Putamen (tissue), 1 donor: ENCODE data around the gene ARL8B.
"Not testable (repeated sequence)": the region's sequence is repeated elsewhere in the genome, so short reads cannot be mapped to it uniquely, and the experiment has no call there.

Experiments used
- DNase-seq: peaks from one replicate; pipeline ENCODE4 v3.0.0-alpha.2; 2016; ENCODE audit warnings: low spot score

ARL8B gene

DNA sequence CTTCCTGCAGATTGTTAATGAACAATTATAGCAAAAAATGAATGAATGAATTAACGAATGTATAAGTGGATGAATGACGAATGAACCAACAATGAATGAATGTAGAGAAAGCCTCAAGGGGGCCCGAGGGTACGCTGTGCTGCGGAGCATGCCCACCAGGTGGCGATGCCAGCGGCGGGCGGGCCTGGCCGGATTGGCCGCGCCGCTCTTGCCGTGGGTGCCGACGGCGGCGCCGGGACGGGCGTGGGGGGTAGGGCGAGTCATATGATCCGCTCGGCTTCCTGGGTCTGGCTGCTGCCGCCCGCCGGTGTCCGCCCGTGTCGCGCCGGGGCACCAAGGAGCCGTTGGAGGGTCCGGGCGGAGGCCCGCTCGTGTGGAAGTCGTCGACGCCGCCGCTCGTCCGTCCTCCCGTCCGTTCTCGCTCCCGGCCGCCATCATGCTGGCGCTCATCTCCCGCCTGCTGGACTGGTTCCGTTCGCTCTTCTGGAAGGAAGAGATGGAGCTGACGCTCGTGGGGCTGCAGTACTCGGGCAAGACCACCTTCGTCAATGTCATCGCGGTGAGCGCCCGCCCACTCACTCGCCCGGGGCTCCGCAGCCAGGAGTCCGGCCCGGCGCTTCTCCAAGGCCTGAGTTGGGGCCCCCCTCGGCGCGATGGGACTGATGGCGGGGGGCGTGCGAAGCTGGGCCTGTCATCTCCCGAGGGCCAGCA lies at the start of gene ARL8B:
Gene ARL8B (plus strand): TSS at position 263 of the 711 bp plus-strand sequence. CDS start 174 bp downstream, at position 437.
- peak; percentile 86 for DNase-seq

- no peak for DNase-seq
Measured at GRCh38 chr3:5073374-5074085, 48.6 kb upstream of the ARL8B start.

DNA sequence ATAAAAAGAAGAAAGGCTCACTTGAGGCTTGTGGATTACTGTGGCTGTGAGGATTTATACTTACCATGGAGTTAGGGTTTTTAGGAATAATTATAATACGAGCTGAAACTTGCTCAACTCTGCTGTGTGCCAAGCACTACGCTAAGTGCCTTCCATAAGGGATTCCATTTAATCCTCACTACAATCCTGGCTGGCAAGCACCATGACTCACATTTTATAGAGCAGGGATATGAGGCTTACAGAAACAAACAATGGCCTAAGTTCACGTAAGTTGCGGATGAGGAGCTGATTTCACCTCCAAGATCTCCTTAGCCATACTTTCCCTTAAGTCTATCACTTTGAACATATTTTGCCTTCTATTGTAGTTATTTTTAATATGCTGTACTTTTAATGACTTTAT lies 43.9 kb upstream of the ARL8B start:
- no peak for DNase-seq

DNA sequence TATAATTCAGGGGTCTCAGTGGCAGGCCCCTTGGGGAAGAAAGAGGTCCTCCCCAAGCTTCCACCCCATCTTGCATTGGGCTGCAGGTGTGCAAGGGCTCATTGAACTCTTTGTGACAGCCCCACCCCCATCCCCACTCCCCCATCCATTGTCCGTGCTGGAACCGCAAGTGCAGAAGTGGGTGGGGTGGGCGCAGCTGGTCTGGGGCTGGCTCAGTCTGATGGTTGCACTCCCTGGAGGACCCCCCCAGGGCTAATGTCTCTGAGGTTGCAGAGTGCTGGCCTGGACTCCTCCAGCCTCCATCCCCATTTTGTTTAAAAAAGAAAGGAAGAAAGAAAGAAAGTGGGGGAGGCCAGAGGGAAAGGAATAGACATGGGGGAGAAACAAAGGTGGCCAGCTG lies 42.3 kb upstream of the ARL8B start:
- DNase-seq: no peak

DNA sequence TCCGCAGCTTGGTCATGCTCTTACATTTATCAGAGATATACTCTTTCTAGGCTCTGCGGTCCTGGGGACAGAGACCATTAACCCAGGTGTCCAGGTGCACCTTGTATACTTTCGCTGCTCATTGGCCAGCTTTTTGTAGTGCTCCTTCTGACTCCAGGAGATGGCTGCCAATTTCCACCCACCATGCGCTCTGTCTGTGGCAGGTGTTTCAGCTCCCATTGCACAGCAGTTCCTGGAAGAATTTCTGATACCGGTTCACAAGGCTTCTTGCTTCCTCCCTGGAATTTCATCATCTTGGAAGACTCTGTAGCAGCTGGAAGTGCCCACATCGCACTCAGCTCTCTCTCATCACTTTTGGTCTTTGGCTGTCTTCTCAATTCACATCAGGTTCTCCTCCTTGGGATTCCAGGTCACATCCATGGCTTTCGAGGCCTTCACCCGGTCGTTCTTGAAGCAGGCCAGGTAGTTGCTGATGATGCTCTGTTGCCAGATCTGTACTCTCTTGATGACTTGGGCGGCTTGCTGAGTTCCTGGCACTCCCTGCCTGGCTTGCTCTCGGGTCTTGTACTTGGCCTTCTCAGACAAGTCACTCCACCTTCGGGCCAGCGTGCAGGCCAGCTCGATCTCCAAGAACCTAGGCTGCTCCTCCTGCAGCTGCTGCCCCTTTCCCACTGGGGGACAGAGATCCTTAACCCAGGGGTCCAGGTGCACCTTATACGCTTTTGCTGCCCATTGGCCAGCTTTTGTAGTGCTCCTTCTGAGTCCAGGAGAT lies 41.1 kb upstream of the ARL8B start:
- DNase-seq: no peak

DNA sequence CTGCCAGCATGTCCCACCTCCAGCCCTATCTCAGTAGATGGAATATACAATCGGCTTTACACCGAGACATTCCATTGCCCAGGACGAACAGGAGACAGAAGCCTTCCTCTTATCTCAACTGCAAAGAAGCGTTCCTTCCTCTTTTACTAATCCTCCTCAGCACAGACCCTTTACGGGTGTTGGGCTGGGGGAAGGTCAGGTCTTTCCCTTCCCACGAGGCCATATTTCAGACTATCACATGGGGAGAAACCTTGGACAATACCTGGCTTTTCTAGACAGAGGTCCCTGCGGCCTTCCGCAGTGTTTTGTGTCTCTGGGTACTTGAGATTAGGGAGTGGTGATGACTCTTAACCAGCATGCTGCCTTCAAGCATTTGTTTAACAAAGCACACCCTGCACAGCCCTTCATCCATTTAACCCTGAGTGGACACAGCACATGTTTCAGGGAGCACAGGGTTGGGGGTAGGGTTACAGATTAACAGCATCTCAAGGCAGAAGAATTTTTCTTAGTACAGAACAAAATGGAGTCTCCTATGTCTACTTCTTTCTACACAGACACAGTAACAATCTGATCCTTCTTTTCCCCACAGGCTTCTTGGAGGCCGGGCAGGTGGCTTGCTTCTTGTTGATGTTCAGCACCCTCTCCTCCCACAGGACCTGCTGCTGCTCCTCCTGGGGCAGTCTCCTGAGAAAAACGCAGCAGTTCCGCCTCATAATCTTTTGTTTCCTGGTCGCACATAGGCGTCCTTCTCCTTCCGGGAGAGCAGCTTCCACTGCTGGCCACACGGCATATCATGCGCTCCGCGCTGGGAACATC lies 39.9 kb upstream of the ARL8B start:
- not testable (repeated sequence) for DNase-seq

DNA sequence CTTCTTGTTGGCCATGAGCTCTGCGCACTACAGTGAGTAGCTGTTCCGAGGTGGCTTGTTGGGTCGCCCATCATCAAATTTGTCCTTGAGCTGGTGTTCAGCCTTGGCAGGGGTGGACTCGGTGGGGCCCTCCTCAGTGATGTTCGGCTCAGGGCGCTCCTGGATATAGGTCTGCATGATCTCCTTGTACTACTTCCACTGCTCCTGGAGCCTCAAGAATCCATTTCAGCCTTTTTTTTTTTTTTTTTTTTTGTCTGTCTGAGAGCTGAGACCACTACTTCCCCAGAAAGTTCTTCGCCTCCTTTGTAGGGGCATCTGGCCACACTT lies 39.3 kb upstream of the ARL8B start:
- DNase-seq: no peak

- no peak for DNase-seq
Measured at GRCh38 chr3:5084224-5084623, 37.9 kb upstream of the ARL8B start.

DNA sequence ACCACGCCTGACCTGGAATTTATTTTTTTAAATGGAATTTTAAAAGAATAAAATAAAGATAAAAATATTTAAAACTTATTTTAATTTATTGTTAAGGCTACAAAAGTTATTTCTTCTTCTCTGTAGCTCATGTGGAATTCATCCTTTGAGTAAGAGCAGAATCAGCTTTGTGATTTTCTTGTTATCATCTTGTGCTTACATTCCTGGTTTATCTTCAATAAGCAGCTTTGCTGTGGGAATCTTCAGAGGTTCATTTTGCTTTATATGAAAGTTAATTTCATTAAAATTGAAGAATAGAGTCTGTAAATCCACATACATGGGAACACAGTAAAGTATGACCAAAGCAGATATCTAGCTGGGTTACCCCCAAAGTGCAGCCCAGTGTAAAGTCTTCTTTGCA lies 35.4 kb upstream of the ARL8B start:
- no peak for DNase-seq

DNA sequence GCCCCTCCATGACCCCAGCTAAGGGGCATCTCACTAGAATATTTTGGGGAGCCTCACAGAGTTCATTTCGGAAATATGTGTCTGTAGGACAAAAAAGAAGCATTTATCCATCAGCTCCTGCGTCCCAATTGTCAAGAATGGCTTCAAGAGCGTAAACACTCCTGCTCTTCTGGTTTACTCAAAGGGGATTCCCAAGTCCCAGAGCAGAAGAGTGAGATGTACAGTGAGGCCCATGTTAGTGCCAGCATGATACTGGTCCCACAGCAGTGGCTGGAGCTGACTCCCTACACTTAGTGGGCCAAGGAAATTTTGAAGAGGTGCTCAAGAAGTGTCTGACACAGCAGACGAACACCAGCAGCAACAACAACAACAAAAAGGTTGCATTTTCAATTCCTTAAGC lies 34.9 kb upstream of the ARL8B start:
- no peak for DNase-seq

DNA sequence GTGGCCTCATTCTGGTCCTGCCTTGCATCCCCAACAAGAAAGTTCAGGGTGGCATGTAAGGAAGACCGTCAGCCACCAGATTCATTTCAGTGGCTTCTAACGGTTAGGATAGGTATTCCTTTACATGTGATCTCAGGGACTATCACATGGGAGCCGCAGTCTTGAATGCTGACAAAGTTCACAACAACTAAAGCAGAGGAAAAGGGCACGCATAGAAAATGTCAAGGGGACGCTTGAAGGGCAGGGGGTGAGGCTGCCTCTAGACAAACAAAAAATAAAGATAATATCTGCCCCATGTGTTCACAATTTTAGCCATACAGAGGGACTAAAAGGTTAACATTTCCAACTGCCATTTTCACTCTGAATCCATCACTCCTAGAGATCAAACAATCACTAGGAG lies 31.9 kb upstream of the ARL8B start:
- DNase-seq: no peak

DNA sequence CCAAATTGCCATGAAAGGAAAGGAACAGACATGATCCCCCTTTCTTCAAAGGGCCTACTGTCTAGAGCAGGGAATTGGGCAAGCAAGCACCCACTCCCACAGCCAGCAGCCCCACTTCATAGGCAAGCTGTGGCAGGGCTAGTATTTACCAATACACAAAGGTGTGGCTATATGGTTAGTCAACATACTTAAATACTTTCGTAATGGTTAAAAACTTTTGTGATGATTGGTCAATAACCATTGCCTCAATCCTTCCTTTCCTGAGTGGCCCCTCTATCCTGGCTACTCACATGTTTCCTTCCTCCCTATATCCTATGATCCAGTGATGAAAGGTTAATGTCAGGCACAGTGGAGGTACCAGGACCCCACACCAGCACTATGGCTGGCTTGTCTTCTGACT lies 30.1 kb upstream of the ARL8B start:
- DNase-seq: no peak

- DNase-seq: no peak
Measured at GRCh38 chr3:5093731-5094130, 28.4 kb upstream of the ARL8B start.

DNA sequence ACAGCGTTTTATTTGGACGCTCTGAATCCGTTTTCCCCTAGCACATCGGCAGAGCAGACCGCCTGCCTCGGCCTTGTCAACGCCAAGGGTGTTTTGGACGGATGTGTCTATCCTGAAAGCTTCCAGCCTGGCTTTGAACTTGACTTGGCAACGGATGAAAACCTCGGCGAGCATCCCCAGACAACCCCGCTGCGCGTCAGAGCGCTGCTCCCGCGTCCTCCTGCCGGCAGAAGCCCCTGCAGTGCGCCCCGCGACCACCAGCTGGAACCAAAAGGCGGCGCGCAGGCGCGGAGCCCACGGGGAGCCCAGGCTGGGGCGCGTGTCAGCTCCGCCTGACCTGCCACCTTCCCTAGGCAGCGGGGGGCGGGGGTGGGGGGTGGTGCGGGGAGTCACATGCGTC lies 26.2 kb upstream of the ARL8B start:
- peak; percentile 13 for DNase-seq

DNA sequence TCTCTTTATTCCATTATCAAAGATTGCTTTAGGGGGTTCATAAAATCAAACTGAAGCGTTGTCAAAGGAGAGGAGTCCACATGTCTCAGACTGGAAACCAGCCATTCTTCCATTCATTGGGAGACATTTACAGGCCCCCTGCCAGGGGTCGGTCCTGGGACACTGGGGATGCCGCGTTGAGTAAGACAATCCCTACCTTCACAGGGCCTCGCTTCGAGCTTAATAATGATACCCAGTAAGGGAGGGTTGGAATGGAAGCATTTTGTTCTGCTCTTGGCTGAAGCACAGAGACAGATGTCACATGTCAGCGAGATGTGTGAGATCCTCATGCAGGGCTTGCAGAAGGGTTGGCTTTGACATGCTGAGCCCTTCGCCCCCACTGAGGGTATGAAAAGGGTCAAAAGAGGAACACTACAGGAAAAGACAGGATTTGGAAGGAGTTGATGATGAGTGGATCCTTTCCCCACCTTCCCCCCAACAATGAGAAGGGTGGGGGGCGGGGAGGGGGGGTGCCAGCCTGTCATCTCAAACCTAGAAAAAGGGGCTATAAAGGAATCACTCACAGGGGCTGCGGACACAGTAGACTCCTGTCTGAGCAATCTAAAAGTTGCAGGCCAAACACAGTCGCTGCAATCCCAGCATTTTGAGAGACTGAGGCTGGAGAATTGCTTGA lies 25.6 kb upstream of the ARL8B start:
- no peak for DNase-seq

- DNase-seq: no peak
Measured at GRCh38 chr3:5098346-5098745, 23.7 kb upstream of the ARL8B start.

GRCh38 chr3:5102532-5102931 lies 19.6 kb upstream of the ARL8B start:
- no peak for DNase-seq

DNA sequence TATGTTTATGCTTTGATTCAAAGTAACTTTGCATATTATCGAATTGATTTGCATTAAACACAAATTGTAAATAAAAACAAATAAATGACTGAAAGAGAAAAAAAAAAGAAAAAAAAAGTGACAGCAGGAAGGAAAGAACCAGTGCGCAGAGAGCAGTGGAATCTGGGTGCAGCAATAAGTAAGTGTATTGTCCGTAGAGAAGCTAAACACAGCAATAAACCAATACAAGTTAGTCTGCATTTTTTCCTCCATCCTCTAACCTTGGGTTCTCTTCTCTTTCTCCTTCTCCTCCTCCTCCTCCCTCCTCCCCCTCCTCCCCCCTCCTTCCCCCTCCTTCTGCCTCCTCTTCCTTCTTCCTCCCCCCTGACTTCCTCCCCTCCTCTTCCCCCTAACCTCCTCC lies 18.3 kb upstream of the ARL8B start:
- no peak for DNase-seq

GRCh38 chr3:5105050-5105449 lies 17.0 kb upstream of the ARL8B start:
- no peak for DNase-seq

DNA sequence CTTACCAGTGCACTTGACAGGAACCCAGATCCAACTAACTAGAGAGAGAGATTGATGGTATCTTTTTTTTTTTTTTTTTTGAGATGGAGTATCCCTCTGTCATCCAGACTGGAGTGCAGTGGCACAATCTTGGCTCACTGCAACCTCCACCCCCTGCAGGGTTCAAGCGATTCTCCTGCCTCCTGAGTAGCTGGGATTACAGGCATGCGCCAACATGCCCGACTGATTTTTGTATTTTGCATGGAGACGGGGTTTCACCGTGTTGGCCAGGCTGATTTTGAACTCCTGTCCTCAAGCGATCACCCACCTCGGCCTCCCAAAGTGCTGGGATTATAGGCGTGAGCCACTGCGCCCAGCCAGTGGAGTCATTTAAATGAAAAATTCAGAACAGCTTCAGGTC lies 15.7 kb upstream of the ARL8B start:
- not testable (repeated sequence) for DNase-seq

- DNase-seq: not testable (repeated sequence)
Measured at GRCh38 chr3:5106933-5107334, 15.2 kb upstream of the ARL8B start.

DNA sequence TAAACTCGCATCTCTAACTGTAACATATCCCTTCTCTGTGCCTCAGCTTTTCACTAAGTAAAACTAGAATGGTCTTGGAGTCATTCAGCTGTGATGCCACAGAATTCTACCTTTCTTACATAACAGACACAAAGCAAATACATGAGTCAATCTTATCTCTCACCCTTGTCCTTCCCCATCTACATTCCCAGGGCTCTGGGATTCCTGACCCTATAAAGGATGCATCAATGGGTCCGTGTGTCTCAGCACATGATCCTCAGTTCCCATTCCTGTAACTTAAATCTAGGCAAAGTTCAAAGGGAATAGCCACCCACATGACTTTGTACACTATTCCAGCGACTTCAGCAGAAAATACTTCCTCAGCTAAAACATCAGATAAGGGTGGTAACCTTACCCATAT lies 11.8 kb upstream of the ARL8B start:
- no peak for DNase-seq
